ENCODE data around the gene PRR20E.
"Not testable (repeated sequence)": the region's sequence is repeated elsewhere in the genome, so short reads cannot be mapped to it uniquely, and the experiment has no call there.

PRR20E gene

DNA sequence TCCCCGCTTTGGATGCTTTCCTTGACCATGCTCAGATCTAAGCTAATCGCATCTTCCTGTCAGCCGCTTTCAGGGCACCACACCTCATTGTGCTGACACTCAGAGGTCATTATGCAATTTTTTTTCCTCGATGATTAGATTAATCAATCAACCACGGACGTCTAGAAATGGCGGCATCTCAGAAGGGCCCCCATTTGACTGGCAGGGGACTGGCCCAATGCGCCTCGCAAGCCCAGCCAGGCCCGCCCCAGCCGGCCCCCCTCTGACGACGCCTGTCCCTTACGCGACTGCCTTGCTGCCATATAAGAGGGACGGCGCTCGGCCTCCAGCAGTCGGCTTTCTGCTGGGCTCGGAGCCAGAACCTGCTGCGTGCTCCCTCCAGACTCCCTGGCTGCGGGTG is at the start of gene PRR20E:
PRR20E (plus strand) TSS at position 301 of the 400 bp plus-strand sequence. CDS start 387 bp downstream, outside the sequence.
- DNase-seq: not testable (repeated sequence)

DNA sequence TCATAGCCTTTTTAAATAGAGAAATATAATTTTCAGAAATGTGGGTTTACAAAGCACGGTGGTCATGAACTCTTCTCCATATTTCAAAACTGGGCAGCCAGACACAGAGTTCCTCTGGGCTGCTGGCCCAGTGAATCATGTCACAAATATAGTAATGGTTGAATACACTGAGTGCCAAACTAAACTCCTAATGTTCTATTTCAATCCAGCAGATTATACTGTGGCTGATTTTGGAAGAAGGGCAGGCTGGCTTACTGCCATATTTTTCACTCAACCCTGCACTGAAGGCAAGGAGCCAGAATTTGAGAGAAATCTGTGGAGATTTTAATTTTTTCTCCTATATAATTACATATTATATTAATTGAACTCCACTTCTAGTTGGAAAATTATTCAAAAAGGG is 43.3 kb upstream of the PRR20E start:
- DNase-seq: no peak

DNA sequence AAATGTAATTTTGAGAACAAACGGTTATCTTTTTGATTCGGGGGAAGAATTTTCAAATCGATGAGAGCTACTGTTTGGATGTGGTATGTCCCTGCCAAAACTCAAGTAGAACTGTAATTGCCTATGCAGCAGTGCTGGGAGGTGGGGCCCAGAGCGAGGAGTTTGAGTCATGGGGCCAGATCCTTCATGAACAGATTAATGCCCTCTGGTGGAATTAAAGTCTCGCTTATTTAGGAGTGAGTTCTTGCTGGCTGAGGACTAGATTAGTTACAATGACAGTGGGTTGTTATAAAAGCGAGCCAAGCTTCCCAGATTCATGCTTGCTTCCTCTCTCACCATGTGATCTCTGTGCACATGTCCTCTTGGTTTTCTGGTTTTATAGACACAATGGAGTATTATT is 38.1 kb upstream of the PRR20E start:
- DNase-seq: no peak

DNA sequence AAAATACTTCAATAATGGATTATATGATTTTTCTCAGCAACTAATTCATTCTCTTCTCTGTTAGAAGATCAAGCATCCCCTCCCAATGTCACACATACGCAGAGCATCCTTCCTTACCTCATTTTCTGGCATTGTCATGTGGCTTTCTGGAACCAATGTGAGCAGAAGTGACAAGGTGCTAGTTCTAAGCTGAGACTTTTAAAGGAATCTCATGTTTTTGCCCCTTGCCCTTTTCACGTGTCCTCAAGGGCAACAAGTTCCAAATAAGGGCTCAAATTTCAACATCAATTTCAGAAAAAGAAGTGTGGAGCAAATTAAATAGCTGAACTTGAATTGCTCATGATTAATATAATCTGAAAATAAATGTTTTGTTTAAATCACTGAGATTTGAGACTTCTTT is 30.9 kb upstream of the PRR20E start:
- DNase-seq: no peak

DNA sequence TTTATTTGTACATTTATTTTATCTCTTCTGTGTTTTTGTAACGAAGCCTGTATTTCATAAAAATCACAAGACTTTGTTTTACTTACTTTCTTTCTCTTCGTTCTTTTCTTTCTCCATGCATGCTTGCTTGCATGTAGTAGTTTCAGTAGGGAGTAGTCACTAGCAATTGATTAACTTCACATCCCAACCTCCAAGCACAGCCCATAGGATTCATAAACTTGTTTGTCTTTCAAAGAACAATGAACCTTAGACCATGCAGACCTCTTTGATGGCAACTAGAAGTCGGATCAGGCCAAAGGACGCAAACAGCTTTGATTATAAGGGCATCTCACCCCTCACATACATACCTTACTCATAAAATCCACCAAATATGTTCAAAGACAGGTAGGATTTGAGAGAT is 29.4 kb upstream of the PRR20E start:
- no peak for DNase-seq

DNA sequence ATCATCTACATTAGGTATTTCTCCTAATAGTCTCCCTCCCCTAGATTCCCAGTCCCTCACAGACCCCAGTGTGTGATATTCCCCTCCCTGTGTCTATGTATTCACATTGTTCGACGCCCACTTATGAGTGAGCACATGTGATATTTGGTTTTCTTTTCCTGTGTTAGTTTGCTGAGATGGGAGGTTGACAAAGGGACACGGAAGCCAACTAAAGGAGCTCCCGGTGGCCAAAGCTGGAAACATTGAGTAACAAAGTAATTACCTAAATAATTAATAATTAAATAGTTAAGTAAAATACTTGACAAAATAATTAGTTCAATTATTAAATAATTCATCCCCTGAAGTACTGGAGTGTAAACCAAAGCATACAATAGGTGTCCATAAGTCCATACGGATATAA is 28.0 kb upstream of the PRR20E start:
- DNase-seq: no peak

DNA sequence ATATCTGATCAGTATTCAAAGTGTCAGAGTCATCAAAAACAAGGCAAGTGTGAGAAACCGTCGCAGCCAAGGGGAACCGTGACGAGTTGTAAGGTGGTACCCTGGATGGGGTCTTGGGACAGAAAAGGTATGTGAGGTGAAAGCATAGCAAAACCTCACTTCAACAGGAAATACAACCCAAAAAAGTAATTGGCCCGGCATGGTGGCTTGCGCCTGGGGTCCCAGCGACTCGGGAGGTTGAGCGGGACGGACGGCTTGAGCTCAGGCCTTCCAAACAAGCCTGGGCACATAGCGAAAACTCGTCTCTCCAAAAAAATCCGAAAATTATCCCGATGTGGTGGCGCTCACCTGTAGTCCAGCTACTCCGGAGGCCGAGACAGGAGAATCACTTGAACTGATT is 27.2 kb upstream of the PRR20E start:
- DNase-seq: not testable (repeated sequence)

DNA sequence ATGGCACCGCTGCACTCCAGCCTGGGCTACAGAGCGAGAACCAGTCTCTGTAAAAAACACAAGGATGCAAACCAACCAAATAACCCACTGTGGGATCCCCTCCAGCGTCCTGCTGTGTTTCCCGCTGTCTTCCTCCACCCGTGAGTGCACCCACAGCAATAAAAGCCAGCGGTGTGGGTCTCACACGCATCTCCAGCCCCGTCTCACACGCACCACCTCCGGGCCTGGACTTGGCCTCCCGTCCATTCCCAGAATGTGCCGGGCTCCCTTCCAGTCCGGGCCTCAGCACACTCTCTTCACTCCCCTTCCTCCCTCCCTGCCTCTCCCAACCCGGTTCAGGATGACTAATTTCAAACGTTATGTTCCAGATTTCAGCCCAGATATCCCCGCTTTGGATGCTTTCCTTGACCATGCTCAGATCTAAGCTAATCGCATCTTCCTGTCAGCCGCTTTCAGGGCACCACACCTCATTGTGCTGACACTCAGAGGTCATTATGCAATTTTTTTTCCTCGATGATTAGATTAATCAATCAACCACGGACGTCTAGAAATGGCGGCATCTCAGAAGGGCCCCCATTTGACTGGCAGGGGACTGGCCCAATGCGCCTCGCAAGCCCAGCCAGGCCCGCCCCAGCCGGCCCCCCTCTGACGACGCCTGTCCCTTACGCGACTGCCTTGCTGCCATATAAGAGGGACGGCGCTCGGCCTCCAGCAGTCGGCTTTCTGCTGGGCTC is 26.6 kb upstream of the PRR20E start, which contains the start of gene PRR20A:
PRR20A (plus strand) TSS at position 684 of the 734 bp plus-strand sequence. CDS start 387 bp downstream, outside the sequence.
- not testable (repeated sequence) for DNase-seq

DNA sequence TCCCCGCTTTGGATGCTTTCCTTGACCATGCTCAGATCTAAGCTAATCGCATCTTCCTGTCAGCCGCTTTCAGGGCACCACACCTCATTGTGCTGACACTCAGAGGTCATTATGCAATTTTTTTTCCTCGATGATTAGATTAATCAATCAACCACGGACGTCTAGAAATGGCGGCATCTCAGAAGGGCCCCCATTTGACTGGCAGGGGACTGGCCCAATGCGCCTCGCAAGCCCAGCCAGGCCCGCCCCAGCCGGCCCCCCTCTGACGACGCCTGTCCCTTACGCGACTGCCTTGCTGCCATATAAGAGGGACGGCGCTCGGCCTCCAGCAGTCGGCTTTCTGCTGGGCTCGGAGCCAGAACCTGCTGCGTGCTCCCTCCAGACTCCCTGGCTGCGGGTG is 19.8 kb upstream of the PRR20E start, which contains the start of gene PRR20B:
PRR20B (plus strand) TSS at position 301 of the 400 bp plus-strand sequence. CDS start 387 bp downstream, outside the sequence.
- not testable (repeated sequence) for DNase-seq

DNA sequence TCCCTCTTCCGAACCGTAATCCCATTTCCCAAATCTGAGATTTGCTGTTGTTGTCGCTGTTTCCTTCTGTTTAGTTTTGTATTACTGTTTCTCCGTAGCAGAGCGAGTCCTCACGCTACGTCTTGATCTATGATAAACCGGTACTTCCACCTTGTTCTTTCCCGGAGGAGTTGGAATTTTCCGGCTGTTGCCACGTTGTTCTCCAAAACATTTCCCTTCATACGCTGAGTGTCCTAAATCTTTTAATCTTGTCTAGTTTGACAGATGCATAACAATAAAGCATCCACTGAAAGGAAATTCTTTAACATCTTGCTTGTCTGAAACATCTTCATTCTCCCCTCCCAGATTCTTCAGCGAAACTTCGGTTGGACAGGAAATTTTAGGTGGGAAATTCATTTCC is 18.9 kb upstream of the PRR20E start:
- not testable (repeated sequence) for DNase-seq

DNA sequence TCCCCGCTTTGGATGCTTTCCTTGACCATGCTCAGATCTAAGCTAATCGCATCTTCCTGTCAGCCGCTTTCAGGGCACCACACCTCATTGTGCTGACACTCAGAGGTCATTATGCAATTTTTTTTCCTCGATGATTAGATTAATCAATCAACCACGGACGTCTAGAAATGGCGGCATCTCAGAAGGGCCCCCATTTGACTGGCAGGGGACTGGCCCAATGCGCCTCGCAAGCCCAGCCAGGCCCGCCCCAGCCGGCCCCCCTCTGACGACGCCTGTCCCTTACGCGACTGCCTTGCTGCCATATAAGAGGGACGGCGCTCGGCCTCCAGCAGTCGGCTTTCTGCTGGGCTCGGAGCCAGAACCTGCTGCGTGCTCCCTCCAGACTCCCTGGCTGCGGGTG is 13.2 kb upstream of the PRR20E start, which contains the start of gene PRR20C:
PRR20C (plus strand) TSS at position 301 of the 400 bp plus-strand sequence. CDS start 387 bp downstream, outside the sequence.
- DNase-seq: not testable (repeated sequence)

DNA sequence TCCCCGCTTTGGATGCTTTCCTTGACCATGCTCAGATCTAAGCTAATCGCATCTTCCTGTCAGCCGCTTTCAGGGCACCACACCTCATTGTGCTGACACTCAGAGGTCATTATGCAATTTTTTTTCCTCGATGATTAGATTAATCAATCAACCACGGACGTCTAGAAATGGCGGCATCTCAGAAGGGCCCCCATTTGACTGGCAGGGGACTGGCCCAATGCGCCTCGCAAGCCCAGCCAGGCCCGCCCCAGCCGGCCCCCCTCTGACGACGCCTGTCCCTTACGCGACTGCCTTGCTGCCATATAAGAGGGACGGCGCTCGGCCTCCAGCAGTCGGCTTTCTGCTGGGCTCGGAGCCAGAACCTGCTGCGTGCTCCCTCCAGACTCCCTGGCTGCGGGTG is 6.7 kb upstream of the PRR20E start, which contains the start of gene PRR20D:
PRR20D (plus strand) TSS at position 301 of the 400 bp plus-strand sequence. CDS start 387 bp downstream, outside the sequence.
- DNase-seq: not testable (repeated sequence)

DNA sequence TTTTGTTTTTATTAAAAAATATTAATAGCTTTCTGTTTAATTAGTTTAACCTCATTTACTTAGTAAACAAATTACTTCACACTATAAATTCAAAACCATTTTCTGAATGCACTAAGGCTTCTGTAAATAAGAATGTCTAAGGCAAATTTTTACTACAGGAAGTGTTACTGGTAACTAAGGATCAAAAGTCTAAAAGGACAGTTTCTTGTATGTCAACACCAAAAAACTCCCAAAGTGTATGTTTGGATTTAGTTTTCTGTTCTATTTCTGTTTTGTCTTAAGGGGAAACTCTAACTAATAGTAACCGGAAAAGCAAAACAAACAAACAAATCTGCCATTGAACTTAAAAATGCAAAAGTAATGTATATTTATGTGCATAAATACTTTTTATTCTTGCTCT is 24.7 kb downstream of the PRR20E start:
- DNase-seq: no peak

DNA sequence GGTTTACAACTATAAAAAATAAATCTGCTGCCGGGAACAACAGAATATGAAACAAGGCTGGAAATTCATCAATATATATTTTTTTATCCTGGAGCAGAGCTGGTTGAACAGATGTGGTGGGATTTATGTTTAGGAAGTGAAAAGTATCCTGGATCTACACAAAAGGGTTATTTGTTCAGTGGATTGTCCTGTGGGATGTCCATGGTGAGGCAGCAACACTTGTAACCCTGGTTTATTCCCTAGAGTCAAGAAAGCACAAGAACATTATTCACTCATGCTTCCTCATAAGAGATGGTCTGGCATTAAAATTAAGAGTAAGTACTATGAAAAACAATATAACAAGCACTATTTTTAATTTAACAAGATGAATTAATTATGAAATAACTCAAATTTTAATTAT is 46.0 kb downstream of the PRR20E start:
- DNase-seq: no peak
